ENCODE measurements around the gene TMEM132D.

GRCh38 chr12:129830796-129831195 is 73.0 kb downstream of the TMEM132D start:
- TF ChIP-seq CTCF (IDR thresholded peaks at IDR 0.05; ENCODE audit: low read depth, low read length): no peak
- TF ChIP-seq POLR2A (IDR thresholded peaks at IDR 0.05; ENCODE audit: extremely low read depth, insufficient read length): no peak
- no peak for TF ChIP-seq MAX (IDR thresholded peaks at IDR 0.05; ENCODE audit: low read depth, low read length)
